NCI-H345 (cell line): ENCODE measurements around the gene CORO2B.
A peak's percentile ranks its signal among the peaks of the same experiment; 100 is the strongest.
"Not testable (repeated sequence)": the region's sequence is repeated elsewhere in the genome, so short reads cannot be mapped to it uniquely, and the experiment has no call there.

Source experiments
- DNase-seq: peaks from one replicate; lab custom pipeline; 2025; lab: John Stamatoyannopoulos, UW

The CORO2B gene

GRCh38 chr15:68732451-68732850, 153.7 kb downstream of the CORO2B start:
- no peak for DNase-seq

DNA sequence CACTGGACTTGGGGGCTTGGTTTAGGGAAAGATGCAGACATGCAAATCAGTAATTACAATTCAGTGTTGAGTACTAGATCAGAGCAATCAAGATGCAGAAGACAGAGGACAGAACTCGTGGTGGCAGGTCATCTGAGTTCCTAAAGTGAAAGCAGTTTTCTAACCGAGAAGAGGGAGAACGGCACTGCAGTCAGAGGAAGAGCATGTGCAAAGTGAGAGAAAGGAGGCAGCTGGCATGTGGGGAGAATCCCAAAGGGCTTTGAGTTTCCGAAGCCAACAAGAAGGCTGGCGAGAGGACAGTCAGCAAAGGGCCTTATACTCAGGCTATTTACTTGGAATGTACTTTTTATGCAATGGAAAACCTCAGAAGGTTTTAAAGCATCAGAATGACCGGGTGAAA, 154.9 kb downstream of the CORO2B start:
- no peak for DNase-seq

- no peak for DNase-seq
Observed at GRCh38 chr15:68734352-68734751, 155.6 kb downstream of the CORO2B start.

DNA sequence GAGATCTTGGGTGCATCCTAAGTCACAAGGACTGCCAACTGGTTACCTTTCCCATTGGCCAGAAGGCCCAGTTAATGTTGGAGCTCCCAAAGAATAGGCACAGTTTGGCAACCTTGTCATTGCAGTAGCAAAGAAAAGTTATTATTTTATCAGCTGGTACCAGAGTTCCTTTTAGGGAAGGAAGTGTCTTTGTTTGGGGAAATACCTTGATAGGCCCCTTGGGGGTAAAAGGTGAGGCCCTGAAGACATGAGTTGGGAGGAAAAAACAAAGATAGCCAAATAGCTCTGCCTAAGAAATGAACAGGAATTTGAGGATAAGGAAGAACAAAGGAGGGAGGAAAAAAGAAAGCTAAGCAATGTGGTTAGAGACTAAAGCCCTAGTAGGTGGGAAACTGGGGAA, 156.1 kb downstream of the CORO2B start:
- no peak for DNase-seq

GRCh38 chr15:68735610-68736009, 156.8 kb downstream of the CORO2B start:
- DNase-seq = no peak

GRCh38 chr15:68739390-68740080, 160.7 kb downstream of the CORO2B start:
- DNase-seq = no peak

DNA sequence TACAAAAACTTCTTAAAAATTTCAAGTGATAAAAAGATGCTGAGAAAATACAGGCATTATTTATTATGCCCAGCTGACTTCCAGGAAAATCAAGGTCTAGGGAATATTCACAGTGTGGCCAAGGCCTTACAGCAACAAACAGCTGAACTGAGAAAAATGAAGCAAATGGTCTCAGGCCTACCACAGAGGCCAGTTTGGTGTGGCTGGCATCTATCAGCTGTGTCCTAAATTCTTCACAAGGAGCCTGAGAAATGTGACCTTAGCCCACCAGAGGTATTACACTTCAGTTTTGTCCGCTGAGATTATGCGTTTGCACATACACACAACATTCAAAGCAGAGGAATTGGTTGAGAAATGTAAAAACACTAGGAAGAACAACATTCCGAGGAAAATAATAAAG, 164.5 kb downstream of the CORO2B start:
- no peak for DNase-seq

GRCh38 chr15:68749365-68749764, 170.6 kb downstream of the CORO2B start:
- no peak for DNase-seq

- no peak for DNase-seq
Observed at GRCh38 chr15:68749793-68750192, 171.0 kb downstream of the CORO2B start.

- DNase-seq = no peak
Observed at GRCh38 chr15:68751622-68752021, 172.8 kb downstream of the CORO2B start.

- DNase-seq = no peak
Observed at GRCh38 chr15:68755731-68756130, 176.9 kb downstream of the CORO2B start.

- not testable (repeated sequence) for DNase-seq
Observed at GRCh38 chr15:68759982-68760579, 181.3 kb downstream of the CORO2B start.

DNA sequence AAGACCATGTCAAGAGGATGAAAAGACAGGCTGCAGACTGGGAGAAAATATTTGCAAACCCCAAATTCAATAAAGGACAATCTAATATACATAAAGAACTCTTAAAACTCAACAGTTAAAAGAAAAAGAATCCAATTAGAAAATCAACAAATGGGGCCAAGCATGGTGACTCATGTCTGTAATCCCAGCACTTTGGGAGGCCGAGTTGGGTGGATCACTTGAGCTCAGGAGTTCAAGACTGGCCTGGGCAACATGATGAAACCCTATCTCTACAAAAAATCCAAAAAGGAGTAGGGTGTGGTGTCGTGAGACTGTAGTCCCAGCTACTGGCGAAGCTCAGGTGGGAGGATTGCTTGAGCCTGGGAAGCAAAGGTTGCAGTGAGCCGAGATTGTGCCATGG, 184.3 kb downstream of the CORO2B start:
- DNase-seq = no peak

- DNase-seq = no peak
Observed at GRCh38 chr15:68764090-68764489, 185.3 kb downstream of the CORO2B start.

DNA sequence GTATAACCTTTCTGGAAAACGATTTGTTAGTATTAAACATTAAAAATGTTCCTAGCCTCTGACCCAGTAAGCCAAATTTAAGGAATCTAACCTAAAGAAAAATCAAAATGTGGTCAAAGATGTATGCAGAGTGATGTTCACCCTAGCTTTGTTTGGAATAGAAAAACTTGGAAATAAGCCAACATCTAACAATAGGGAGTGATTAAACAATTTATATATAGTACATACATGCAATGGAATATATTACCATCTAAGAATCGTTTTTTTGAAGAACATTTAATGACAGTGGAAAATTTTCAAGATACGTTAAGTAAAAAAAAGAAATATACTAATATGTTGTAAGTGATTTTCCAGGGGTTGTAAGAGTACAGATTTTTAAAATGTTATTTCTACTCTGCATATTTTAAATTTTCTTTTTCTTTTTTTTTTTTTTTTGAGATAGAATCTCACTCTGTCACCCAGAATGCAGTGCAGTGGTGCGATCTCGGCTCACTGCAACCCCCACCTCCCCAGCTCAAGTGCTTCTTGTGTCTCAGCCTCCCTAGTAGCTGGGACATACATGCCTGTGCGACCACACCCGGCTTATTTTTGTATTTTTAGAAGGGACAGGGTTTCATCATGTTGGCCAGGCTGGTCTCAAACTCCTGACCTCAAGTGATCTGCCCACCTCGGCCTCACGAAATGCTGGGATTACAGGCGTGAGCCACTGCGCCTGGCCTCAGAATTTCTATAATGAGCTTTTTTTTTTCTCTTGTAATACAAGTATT, 187.0 kb downstream of the CORO2B start:
- DNase-seq = peak; percentile 26

- no peak for DNase-seq
Observed at GRCh38 chr15:68767833-68768232, 189.0 kb downstream of the CORO2B start.

GRCh38 chr15:68768321-68768720, 189.5 kb downstream of the CORO2B start:
- no peak for DNase-seq

- no peak for DNase-seq
Observed at GRCh38 chr15:68769702-68770101, 190.9 kb downstream of the CORO2B start.

DNA sequence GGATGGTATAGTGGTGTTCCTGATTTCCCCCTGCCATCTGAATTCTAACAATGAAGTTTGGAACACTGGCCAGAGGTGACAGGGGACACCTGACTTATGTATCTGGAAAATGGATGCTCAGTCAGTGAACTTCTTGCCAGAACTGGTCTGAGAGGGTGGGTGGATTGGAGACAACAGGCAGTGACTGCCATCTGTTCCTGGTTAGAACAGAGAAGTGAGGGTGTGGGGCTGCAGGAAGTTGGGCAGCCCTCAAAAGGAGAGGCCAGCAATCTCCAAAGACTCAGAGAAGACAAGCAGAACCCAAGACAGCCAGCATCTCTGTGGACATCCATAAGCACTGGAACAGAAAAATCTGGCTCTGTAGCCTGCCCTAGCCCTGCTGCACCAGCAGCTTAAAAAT, 191.4 kb downstream of the CORO2B start:
- DNase-seq = no peak

- no peak for DNase-seq
Observed at GRCh38 chr15:68773036-68773435, 194.2 kb downstream of the CORO2B start.

DNA sequence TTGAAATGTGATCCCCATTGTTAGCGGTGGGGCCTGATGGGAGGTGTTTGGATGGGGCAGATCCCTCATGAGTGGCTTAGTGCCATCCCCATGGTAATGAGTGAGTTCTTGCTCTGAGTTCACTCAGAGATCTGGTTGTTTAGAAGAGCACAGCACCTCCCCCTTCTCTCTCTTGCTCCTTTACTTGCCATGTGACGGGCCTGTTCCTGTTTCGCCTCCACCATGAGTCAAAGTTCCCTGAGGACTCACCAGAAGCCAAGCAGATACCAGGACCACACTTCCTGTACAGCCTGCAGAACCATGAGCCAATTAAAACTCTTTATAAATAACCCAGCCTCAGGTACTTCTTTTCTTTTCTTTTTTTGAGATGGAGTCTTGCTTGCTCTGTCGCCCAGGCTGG, 195.3 kb downstream of the CORO2B start:
- DNase-seq = no peak

DNA sequence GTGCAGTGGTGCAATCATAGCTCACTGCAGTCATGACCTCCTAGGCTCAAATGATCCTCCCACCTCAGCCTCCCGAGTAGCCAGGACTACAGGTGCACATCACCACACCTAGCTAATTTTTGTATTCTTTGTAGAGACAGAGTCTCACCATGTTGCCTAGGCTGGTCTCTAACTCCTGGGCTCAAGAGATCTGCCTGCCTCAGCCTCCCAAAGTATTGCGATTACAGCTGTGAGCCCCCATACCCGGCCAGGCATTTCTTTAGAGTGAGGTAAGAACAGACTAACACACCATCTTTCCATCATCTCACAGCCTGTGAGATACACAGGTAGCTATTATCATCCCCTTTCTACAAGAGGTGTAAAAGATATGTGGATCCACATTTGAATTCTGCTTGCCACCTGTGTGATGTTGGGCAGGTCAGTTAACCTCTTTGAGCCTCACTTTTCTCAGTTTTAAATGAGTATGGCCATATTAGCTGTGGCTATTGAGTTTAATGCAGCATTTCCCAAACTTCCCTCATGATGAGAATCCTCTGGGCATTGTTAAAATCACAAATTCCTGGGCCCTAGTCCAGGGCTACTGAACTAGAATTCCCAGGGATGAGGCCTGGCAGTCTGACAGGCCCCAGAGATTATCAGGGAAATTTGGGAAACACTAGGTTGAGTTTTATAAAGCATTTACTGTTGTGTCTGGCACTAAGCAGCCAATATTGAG, 195.9 kb downstream of the CORO2B start:
- no peak for DNase-seq

GRCh38 chr15:68775236-68775577, 196.4 kb downstream of the CORO2B start:
- no peak for DNase-seq
